ENCODE measurements around the gene TBC1D3. TPM values are rescaled to one million over a fixed set of nuclear protein-coding genes. Genes with fewer than 3 reads are reported as not detected.

TBC1D3 gene
- not detected in 2 replicates for total RNA-seq

DNA sequence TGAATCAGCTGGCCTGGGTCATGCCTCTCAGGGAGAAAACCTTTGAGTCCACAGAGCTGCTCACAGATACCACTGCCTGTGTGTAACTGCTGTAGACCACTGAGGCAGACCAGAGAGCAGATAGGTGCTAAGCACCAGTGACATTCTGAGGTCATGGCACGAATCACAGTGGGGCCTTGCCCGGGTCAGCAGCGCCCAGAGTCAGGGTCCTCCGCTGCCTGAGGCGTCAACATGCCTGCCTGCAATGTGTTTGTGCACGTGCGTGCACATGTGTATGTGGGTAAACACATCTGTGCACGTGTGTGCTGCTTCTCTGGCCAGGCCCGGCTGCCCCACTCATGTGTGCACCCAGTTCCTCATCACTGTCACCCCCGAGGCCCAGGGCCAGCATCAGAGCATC is at the start of gene TBC1D3:
Gene TBC1D3, minus strand, starts transcription at position 101 of the 400 bp plus-strand sequence. CDS start 1,526 bp downstream, outside the sequence.

Other genes starting within 250 kb of the TBC1D3 start
- 0.81 and 5.2 TPM in 2 replicates for gene TBC1D3L, start 203.5 kb downstream of the TBC1D3 start, total RNA-seq
- 0.13 TPM in 1 of 2 replicates, not detected in the other for gene TBC1D3D, start 188.6 kb downstream of the TBC1D3 start, total RNA-seq
- gene TBC1D3C, start 123.9 kb downstream of the TBC1D3 start, total RNA-seq: not detected in 2 replicates
- not detected in 2 replicates for gene TBC1D3E, start 64.6 kb downstream of the TBC1D3 start, total RNA-seq
- 24.1 and 30.1 TPM in 2 replicates for gene MRPL45, start 104.6 kb upstream of the TBC1D3 start, total RNA-seq
- not detected in 2 replicates for gene GPR179, start 151.4 kb upstream of the TBC1D3 start, total RNA-seq
- 3.2 and 7.7 TPM in 2 replicates for gene SOCS7, start 159.3 kb upstream of the TBC1D3 start, total RNA-seq
- gene ARHGAP23, start 235.9 kb upstream of the TBC1D3 start, total RNA-seq: 33.4 and 86.3 TPM in 2 replicates